Left renal cortex interstitium (tissue), 4 donors: Measurements from ENCODE around the gene RDX. TPM values are rescaled to one million over a fixed set of nuclear protein-coding genes. Genes with fewer than 3 reads are reported as not detected.
"Not testable (repeated sequence)": the region's sequence is repeated elsewhere in the genome, so short reads cannot be mapped to it uniquely, and the experiment has no call there.

Experiments used
- DNase-seq, 4 donors: peaks; one replicate each; pipeline ENCODE4 v3.0.0-alpha.2; 2013; ENCODE audit warnings: low read depth in 4 of 4, low spot score in 2 of 4, missing footprints in 1 of 4
- polyA plus RNA-seq, 4 donors: library from polyadenylated mRNA; unstranded; fragments of 120-200 nt; gene quantifications; one replicate each; pipeline ENCODE4 v1.2.1, GENCODE V29; 2013; ENCODE audit not compliant: insufficient read length in 4 of 4

Gene RDX
- polyA plus RNA-seq, 4 donors, result 113 to 162 (median 131) TPM

- DNase-seq, result not testable (repeated sequence)
Measured at GRCh38 chr11:110306019-110306388, 9.6 kb upstream of the RDX start.

- no peak for DNase-seq
Measured at GRCh38 chr11:110305169-110306018, 9.0 kb upstream of the RDX start.

GRCh38 chr11:110303414-110303826 is 7.0 kb upstream of the RDX start:
- no peak for DNase-seq

- DNase-seq, result no peak
Measured at GRCh38 chr11:110301577-110301976, 5.2 kb upstream of the RDX start.

DNA sequence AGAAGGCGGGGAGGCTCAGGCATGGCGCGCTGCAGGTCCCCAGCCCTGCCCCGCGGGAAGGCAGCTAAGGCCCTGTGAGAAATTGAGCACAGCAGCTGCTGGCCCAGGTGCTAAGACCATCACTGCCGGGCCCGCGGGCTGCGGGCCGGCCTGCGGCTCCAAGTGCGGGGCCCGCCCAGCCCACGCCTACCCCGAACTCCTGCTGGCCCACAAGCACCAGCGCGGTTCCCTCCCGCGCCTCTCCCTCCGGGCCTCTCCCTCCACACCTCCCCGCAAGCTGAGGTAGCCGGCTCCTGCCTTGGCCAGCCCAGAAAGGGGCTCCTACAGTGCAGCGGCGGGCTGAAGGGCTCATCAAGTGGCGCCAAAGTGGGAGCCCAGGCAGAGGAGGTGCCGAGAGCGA is 4.6 kb upstream of the RDX start:
- DNase-seq, result no peak

DNA sequence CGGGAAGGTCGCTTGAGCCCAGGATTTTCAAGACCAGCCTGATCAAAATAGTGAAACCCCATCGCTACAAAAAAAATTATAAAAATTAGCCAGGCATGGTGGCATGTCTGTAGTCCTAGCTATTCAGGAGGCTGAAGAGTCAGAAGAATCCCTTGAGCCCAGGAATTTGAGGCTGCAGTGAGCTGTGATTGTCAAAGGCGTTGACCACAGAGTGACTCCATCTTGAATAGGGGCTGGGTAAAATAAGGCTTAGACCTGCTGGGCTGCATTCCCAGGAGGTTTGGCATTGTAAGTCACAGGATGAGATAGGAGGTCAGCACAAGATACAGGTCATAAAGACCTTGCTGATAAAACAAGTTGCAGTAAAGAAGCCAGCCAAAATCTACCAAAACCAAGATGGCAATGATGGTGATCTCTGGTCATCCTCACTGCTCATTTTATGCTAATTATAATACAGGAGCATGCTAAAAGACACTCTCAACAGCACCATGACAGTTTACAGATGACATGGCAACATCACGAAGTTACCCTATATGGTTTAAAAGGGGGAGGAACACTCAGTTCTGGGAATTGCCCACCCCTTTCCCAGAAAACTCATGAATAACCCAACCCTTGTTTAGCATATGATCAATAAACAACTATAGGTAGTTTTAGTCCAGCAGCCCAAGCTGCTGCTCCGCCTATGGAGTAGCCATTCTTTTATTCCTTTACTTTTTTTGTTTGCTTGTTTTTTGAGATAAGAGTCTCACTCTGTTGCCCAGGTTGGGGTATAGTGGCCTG is 2.8 kb upstream of the RDX start:
- DNase-seq, result no peak

GRCh38 chr11:110298301-110298765 is 1.9 kb upstream of the RDX start:
- DNase-seq, result no peak

GRCh38 chr11:110297726-110298300 is 1.4 kb upstream of the RDX start:
- DNase-seq, result no peak

DNA sequence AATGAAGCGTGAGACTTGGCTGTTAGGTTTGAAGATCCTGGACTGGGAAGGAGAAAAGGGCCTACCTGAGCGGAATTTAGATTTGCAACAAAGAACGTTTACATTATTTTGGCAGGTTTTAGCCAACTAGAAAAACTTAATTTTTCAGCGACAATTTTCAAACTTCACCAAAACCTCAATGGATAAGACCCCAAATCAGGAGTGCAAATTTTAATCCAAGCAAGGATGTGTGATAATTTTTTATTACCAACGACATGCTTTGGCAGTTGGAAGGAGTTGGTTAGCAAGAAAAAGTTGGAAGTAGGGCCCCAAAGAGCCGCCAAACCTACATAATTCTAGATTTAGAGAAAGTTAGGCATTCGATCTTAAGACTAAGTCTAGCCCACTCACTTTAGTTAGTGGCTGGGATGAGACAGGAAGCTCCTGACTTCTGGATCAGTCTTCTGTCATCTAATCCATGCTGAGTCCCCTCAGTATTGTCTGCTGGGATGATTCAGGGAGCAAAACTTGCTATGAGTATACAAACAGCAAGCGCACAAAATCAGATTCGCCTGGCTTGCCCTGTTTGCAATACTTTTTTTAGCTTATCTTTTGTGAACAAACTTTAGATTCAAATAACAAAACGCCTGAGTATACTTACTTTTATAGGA is 787 bp upstream of the RDX start:
- peak in 2 of 4 donors; percentile 21 to 64 for DNase-seq

GRCh38 chr11:110295531-110296225 is 736 bp downstream of the RDX start:
- peak; percentile 48 to 70 (median 56) for DNase-seq

GRCh38 chr11:110295086-110295485 is 1.3 kb downstream of the RDX start:
- peak in 1 of 4 donors; percentile 23 for DNase-seq

GRCh38 chr11:110294509-110294908 is 1.9 kb downstream of the RDX start:
- no peak for DNase-seq

DNA sequence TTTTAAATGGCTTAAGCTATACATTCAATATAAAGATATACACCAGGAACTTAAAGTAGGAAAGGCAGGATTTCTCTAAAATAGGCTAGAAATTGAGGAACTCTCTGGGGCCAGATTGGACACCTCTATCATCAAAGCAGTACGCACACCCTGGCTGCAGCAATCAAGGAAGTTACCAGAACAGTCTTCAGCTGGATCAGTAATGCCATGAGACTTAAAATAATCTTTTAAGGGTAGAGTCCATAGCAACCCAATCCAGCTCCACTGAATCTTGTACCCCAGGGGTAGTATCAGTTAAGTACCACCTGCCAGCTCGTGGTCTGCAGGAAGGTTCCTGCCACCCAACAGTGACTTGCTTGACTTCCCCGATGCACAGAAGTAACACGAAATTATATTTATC is 3.0 kb downstream of the RDX start:
- DNase-seq, result no peak

- not testable (repeated sequence) for DNase-seq
Measured at GRCh38 chr11:110292146-110292545, 4.3 kb downstream of the RDX start.

- no peak for DNase-seq
Measured at GRCh38 chr11:110290591-110291334, 5.7 kb downstream of the RDX start.

- no peak for DNase-seq
Measured at GRCh38 chr11:110289472-110289871, 6.9 kb downstream of the RDX start.

- no peak for DNase-seq
Measured at GRCh38 chr11:110287537-110287936, 8.9 kb downstream of the RDX start.

GRCh38 chr11:110286298-110287040 is 9.9 kb downstream of the RDX start:
- no peak for DNase-seq

DNA sequence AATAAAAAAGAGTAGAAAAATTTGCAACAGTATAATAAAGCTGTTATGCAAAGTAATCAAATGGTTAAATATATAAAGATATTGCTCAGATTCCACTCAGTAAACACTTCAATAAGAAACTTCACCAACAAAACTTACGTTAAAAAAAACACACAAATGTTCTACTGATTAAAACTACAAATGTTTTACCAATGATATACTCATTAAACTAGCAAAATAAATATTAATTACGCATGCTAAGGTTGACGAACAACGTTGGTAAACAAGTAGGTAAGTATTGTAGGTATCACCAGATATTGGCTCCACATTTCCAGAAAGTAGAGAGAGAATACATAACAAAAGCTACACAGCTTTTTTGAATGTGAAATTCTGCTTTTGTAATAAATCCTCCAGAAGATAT is 12.6 kb downstream of the RDX start:
- DNase-seq, result no peak
